GM19025 (cell line): ENCODE measurements around the gene SEC61A1.

Experiments used
- ATAC-seq: cut with Tn5 transposase; IDR thresholded peaks from one replicate; pipeline ENCODE4 v1.9.1; 2021; ENCODE audit warnings: mild to moderate bottlenecking, low read depth, moderate library complexity; ENCODE audit not compliant: unreplicated experiment

Gene SEC61A1

GRCh38 chr3:128051837-128052594 is at the start of gene SEC61A1:
SEC61A1 (plus strand) TSS chr3:128052437; CDS start chr3:128052553, 116 bp downstream.
- ATAC-seq: peak; percentile 92

DNA sequence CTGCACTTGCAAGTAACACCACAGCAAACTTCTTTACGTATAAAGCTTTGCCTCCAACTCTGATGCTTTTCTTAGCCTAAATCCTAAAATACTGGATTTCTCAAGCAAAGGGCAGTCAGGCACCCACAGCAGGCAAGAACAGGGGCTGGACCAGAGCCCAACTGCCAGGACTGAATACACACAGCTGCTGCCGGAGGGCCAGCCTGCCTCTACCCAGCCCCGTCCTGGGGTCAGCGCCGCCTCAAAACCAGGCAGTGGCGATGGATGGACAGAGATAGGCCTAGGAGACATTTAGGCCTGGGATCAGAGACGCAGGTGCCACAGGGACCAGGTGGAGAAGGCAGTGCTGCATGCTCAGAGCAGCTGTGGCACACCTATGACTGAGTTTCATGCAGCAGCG is 47.6 kb upstream of the SEC61A1 start:
- ATAC-seq: no peak

- ATAC-seq: no peak
Observed at GRCh38 chr3:128006061-128007032, 45.9 kb upstream of the SEC61A1 start.

GRCh38 chr3:128007033-128007424 is 45.2 kb upstream of the SEC61A1 start:
- ATAC-seq: no peak

GRCh38 chr3:128009952-128010846 is 42.0 kb upstream of the SEC61A1 start:
- ATAC-seq: no peak

GRCh38 chr3:128011140-128011539 is 41.1 kb upstream of the SEC61A1 start:
- no peak for ATAC-seq

DNA sequence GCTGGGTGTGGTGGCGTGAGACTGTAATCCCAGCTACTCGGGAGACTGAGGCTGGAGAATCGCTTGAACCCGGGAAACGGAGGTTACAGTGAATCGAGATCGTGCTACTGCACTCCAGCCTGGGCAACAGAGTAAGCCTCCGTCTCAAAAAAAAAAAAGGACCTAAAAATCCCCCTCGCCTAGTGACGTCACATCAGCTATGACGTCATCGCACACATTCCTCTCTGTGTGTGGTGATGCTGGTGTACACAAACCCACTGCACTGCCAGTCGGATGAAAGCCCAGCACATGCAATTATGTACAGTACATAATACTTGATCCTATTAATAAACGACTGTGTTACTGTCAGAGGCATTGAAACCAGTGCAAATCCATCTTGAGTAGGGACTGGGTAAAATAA is 40.2 kb upstream of the SEC61A1 start:
- no peak for ATAC-seq

GRCh38 chr3:128014548-128014947 is 37.7 kb upstream of the SEC61A1 start:
- ATAC-seq: no peak

DNA sequence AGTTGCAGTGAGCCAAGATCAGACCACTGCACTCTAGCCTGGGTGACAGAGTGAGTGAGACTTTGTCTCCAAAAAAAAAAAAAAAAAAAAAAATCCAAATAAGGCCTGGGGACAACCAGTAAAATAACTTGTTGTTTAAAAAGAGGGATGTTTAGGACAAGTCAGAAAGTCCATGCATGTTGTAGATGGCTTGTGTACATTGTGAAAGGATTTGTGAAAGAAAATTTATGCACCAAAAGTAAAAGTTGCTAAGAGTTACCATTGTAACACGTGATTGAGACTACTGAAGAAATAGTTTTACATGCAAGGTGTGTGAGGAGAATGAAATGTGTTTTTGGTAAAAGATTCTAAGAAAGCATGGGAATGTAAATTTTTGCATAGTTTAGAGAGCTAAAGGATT is 35.7 kb upstream of the SEC61A1 start:
- ATAC-seq: no peak

DNA sequence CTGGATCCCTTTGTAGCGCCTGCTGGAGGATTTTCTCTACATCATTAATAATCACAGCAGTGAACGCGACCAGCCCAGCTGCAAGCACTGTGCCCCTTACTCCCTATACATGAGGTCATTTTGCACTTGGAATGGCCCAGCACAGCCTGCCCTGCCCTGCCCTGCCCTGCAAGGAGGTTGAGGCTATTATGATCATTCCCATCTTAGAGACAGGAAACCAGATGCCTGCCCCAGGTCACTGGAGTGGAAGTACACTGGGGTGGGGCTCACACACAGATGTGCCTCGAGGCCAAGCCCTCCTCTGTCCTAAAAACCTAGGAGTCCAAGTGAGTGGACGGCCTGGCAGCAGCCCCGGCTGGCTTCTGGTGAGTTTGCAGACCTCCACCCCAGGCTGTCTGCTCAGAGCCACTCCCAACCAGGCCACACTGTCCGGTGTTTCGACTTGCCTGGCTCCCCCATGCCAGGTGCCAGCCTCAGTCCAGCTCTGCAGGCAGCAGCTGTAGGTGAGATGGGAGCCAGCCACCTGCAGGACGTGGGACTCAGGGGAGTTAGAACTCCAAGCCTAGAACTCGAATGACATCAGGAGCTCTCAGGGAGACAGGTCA is 30.4 kb upstream of the SEC61A1 start:
- ATAC-seq: no peak

- ATAC-seq: no peak
Observed at GRCh38 chr3:128033102-128033501, 19.1 kb upstream of the SEC61A1 start.

DNA sequence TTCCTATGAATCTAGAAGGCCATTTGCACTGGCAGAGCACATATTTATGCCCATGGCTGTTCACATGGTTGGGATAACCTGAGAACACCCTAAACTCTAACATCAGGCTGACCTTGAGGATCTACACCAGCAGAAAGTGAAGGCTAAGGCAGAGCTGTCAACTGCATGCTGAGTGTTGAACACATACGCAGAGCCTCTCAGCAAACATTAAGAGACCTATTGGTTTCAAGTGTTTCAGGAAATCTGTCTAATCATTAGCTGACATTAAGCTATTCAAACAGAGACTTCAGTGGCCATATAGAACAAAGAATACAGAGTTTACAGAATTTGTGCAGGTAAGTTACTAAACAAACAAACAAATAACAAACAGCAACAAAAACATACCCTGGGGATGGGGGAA is 16.1 kb upstream of the SEC61A1 start:
- no peak for ATAC-seq

DNA sequence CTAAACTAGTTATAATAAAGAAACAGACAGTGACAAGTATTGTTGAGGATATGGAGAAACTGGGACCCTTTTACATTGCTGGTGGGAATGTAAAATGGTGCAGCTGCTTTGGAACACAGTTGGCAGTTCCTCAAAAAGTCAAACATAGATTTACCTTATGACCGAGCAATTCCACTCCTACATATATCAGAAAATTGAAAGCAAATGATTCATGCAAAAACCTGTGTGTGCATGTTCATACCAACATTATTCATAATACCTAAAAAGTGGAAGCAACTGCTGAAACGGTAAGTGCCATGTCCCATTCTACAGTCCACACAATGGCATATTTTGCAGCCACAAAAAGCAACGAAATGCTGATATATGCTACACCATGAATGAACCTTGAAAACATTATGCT is 12.2 kb upstream of the SEC61A1 start:
- no peak for ATAC-seq

- no peak for ATAC-seq
Observed at GRCh38 chr3:128040660-128041059, 11.6 kb upstream of the SEC61A1 start.

- ATAC-seq: no peak
Observed at GRCh38 chr3:128041344-128041743, 10.9 kb upstream of the SEC61A1 start.

DNA sequence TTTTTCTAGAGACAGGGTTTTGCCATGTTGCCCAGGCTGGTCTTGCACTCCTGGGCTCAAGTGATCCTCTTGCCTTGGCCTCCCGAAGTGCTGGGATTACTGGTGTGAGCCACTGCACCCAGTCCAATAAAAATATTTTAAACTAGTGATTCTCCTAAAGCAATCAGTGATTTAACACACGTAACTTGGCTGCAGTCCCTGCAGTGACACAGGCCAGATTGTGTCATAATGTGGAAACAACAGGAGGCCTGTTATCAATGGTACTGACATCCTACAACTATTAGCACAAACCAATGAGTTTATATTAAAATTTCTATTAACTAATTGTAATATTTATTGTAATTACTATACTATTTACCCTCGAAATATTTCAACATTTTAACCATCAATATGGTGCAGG is 1.6 kb upstream of the SEC61A1 start:
- no peak for ATAC-seq

DNA sequence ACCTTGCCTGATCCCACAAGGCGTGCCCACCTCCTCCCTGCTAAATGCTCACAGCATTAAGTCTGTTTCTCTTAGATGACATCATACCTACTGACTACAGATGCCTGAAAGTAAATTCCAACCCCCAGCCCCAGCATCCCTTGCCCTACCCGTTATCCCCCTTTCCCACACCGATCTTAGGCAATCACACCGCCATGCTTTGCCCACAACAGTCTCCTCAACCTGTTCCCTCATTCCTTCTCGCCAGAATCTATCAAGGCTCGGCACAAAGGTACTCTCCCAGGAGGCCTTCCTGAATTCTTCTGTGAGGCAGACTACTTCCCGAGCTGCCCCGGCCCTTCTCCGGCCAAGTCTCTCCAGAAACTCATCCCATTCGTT is 789 bp upstream of the SEC61A1 start:
- ATAC-seq: no peak

- no peak for ATAC-seq
Observed at GRCh38 chr3:128052595-128053351, 536 bp downstream of the SEC61A1 start.

- ATAC-seq: no peak
Observed at GRCh38 chr3:128053614-128054013, 1.4 kb downstream of the SEC61A1 start.
